ENCODE measurements around the gene PRKAR1B. TPM values are rescaled to one million over a fixed set of nuclear protein-coding genes. Genes with fewer than 3 reads are reported as not detected.

PRKAR1B gene
- total RNA-seq: 10 to 100 TPM; 18.1 to 51.4 (median 33.1) TPM
- polyA plus RNA-seq: 10 to 100 TPM; 16.1 to 21.2 TPM
- total RNA-seq: 25.2 reads per million, percentile 56 among the genes with 10 or more reads in this experiment

DNA sequence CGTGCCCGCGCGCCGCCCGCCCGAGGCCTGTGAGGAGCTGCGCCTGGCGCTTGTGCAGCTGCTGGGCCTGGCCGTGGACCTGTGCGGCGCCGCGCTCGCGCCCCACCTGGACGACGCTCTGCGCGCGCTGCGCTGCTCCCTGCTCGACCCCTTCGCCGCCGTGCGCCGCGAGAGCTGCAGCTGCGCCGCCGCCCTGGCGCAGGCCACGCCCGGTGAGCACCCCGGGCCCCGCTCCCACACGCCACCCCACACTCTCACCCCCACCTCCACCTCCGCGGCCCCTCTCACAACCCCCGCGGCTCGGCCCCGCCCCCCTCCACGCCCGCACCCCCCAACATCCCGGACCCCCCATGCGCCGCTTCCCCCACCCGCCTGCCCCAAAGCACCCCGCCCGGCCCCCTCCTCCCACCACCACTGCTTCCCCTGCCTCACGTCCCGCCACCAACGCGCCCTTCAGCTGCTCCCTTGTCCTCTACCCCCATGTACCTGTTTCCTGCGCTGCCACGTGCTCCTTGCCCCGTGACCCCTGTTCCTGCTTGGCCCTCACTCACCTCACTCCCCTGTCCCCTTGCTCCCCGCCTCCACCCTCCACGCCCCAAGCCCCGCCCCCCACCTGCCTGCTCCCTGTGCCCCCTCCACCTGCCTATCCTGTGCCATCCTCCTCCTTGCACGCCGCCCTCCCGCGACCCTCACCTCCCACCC lies at the start of gene PRKAR1B:
Gene PRKAR1B (minus strand): TSS at position 178 of the 702 bp plus-strand sequence. CDS start 15,776 bp downstream, outside the sequence.
- H3K27me3 Mint-ChIP-seq: no peaks in the 10 kb centered on the region
- H3K36me3 Mint-ChIP-seq: peaks cover 5 to 34% (median 25%) of the 10 kb centered on the region in 5 donors
- peak in 3 of 9 donors; percentile 22 to 47 (median 25) for DNase-seq
- peak; percentile 54 for ATAC-seq
- peak within 1 kb of the TSS; percentile 73 for H3K27ac ChIP-seq (ENCODE audit: low read depth, low read length)
- ChIA-PET POLR2A (interaction anchor here (0.9 to 1.4 kb wide), 4 partner anchors 10 to 110 kb away, joined by 3 to 4 read pairs (median 3); no protein-coding TSS in a partner anchor), CTCF (no interaction called here)
- peaks cover 0 to 26% (median 0%) of the 10 kb centered on the region in 3 experiments for H3K36me3 ChIP-seq (ENCODE audit: control insufficient read depth in 2 of 3, insufficient read depth in 3 of 3, low read length in 3 of 3)
- H3K27me3 ChIP-seq (ENCODE audit: control insufficient read depth in 2 of 2, insufficient read depth in 2 of 2, low read length in 2 of 2): no peaks in the 10 kb centered on the region
- peaks cover 20 to 37% (median 22%) of the 10 kb centered on the region in 7 donors for H3K4me1 Mint-ChIP-seq
- intact Hi-C loops (cut with micrococcal nuclease): loop anchor here (2.0 to 5.0 kb wide), 8 partner anchors 90 to 580 kb away; partner anchors contain the start of genes GET4 (in 1 of the 2) and PDGFA (in 1 of the 2)
- H3K9me3 Mint-ChIP-seq: peaks cover 0 to 12% (median 0%) of the 10 kb centered on the region in 11 donors
- H3K4me1 ChIP-seq (ENCODE audit: control insufficient read depth in 2 of 2, insufficient read depth in 2 of 2, low read length in 2 of 2): peaks cover 14 to 15% of the 10 kb centered on the region in 2 donors
- H3K9me3 ChIP-seq (ENCODE audit: control insufficient read depth in 2 of 3, low read length in 3 of 3): no peaks in the 10 kb centered on the region
- peak within 1 kb of the TSS; percentile 57 to 89 (median 73) for H3K27ac Mint-ChIP-seq
- H3K4me3 ChIP-seq (ENCODE audit: low read length): peak within 1 kb of the TSS; percentile 81
- peak within 1 kb of the TSS; percentile 72 to 88 (median 84) for H3K4me3 Mint-ChIP-seq

DNA sequence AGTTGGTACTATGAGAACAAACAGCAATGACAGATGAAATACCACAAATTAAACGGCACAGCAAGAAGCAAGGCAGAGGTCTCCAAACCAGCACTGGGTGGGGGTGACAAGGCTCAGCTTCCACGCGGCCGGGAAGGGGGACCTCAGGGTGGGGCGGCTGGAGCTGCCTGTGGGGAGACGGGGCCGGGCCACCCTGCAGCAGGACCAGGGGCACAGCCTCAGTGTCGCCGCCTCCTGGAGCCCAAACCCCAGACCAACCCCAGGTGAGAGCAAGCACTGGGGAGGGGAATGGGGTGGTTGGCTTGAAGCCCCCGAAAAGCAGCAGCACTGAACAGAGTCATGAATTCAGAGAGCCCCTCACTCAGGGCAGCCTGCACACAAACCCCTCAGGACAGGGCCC lies 49.3 kb upstream of the PRKAR1B start:
- ChIA-PET CTCF (interaction anchor here (0.7 to 1.0 kb wide), 2 partner anchors 221 to 443 kb away, joined by 3 read pairs; no protein-coding TSS in a partner anchor), POLR2A (no interaction called here)
- Mint-ChIP-seq H3K27ac (no peak overlapping the region), H3K4me1 (no peaks in the 10 kb centered on the region), H3K4me3 (no peak overlapping the region), H3K9me3 (no peaks in the 10 kb centered on the region), H3K36me3 (peaks cover 0 to 28% (median 13%) of the 10 kb centered on the region in 5 donors), H3K27me3 (no peaks in the 10 kb centered on the region)
- H3K27me3 ChIP-seq (ENCODE audit: control insufficient read depth in 2 of 2, insufficient read depth in 2 of 2, low read length in 2 of 2): no peaks in the 10 kb centered on the region
- peaks cover 0 to 46% (median 5%) of the 10 kb centered on the region in 3 experiments for H3K36me3 ChIP-seq (ENCODE audit: control insufficient read depth in 2 of 3, insufficient read depth in 3 of 3, low read length in 3 of 3)
- H3K9me3 ChIP-seq (ENCODE audit: control insufficient read depth in 2 of 3, low read length in 3 of 3): no peaks in the 10 kb centered on the region
- no peak overlapping the region for H3K4me3 ChIP-seq (ENCODE audit: low read length)
- no peak for DNase-seq
- no peaks in the 10 kb centered on the region for H3K4me1 ChIP-seq (ENCODE audit: control insufficient read depth in 2 of 2, insufficient read depth in 2 of 2, low read length in 2 of 2)
- intact Hi-C loops (cut with micrococcal nuclease): no loop called here
- ATAC-seq: no peak
- H3K27ac ChIP-seq (ENCODE audit: low read depth, low read length): no peak overlapping the region

DNA sequence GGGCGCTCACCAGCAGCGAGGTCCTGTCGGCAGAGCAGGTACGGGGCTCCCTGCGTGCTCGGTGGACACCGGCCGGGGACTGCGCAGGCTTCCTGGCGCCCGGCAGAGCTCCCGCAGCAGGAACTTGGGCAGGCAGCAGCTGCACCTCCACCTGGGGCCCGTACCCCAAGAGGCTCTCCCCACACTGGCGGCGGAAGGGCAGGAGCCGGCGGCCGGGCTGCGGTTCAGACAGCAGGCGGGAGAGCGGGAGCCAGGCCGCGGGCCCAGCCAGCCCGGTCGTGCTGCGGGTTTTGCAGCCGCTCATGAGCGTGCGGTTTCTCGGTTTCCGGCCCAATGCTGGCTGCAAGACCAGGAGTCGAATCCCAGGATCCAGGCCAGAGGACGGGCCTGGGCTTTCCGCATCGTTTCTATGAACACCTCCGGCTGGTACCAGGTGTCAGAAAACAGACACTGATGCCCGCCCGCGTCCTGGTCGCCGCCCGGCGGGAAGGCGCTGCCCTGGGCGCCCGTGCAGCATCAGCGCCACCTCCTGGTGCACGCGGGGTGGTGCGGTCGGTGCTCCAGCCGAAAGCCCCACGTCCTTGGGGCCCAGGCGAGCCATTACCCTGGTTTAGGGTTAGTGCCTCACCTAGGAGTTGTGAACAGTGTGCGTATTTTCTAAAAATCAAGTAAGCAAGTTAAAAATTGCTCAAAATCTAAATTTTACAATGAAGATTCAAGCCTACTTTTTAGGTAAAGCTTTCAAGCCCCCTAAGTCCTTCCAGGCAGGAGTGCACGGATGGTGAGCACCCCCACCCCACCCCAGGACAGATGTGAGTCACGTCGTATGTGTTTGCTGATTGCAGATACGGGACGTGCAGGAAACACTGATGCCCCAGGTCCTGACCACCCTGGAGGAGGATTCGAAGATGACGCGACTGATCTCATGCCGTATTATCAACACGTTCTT lies 47.4 kb upstream of the PRKAR1B start:
- H3K4me3 ChIP-seq (ENCODE audit: low read length): no peak overlapping the region
- no peaks in the 10 kb centered on the region for H3K9me3 Mint-ChIP-seq
- ATAC-seq: peak; percentile 84
- H3K36me3 Mint-ChIP-seq: peaks cover 0 to 13% (median 9%) of the 10 kb centered on the region in 5 donors
- no peak overlapping the region for H3K4me3 Mint-ChIP-seq
- no peak overlapping the region for H3K27ac ChIP-seq (ENCODE audit: low read depth, low read length)
- no peaks in the 10 kb centered on the region for H3K27me3 ChIP-seq (ENCODE audit: control insufficient read depth in 2 of 2, insufficient read depth in 2 of 2, low read length in 2 of 2)
- H3K4me1 Mint-ChIP-seq: no peaks in the 10 kb centered on the region
- H3K27me3 Mint-ChIP-seq: no peaks in the 10 kb centered on the region
- H3K9me3 ChIP-seq (ENCODE audit: control insufficient read depth in 2 of 3, low read length in 3 of 3): no peaks in the 10 kb centered on the region
- no peak overlapping the region for H3K27ac Mint-ChIP-seq
- DNase-seq: peak; percentile 38 to 79 (median 62)
- ChIA-PET CTCF (interaction anchor here (0.8 kb wide), 1 partner anchor 442 kb away, joined by 4 read pairs; no protein-coding TSS in a partner anchor), POLR2A (no interaction called here)
- peaks cover 0 to 45% (median 5%) of the 10 kb centered on the region in 3 experiments for H3K36me3 ChIP-seq (ENCODE audit: control insufficient read depth in 2 of 3, insufficient read depth in 3 of 3, low read length in 3 of 3)
- intact Hi-C loops (cut with micrococcal nuclease): loop anchor here (1.0 to 5.0 kb wide), 3 partner anchors 178 to 452 kb away; partner anchors contain the start of gene ADAP1 (in 1 of the 2)
- H3K4me1 ChIP-seq (ENCODE audit: control insufficient read depth in 2 of 2, insufficient read depth in 2 of 2, low read length in 2 of 2): no peaks in the 10 kb centered on the region

DNA sequence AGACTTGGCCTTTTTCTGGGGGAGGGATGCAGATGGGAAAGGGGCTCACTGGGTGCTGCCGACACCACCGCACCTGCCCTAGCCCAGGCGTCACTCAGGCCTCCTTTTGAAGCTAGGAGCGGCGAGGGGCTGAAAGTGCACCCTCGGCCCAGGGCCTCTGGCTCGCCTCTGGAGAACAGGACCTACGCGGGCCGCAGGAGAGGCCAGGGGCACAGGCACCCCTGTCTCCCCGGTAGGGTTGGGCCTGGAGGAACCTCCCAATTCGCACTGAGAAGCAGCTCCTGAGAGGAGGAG lies 46.5 kb upstream of the PRKAR1B start:
- no peak for ATAC-seq
- Mint-ChIP-seq H3K27ac (no peak overlapping the region), H3K27me3 (no peaks in the 10 kb centered on the region)

DNA sequence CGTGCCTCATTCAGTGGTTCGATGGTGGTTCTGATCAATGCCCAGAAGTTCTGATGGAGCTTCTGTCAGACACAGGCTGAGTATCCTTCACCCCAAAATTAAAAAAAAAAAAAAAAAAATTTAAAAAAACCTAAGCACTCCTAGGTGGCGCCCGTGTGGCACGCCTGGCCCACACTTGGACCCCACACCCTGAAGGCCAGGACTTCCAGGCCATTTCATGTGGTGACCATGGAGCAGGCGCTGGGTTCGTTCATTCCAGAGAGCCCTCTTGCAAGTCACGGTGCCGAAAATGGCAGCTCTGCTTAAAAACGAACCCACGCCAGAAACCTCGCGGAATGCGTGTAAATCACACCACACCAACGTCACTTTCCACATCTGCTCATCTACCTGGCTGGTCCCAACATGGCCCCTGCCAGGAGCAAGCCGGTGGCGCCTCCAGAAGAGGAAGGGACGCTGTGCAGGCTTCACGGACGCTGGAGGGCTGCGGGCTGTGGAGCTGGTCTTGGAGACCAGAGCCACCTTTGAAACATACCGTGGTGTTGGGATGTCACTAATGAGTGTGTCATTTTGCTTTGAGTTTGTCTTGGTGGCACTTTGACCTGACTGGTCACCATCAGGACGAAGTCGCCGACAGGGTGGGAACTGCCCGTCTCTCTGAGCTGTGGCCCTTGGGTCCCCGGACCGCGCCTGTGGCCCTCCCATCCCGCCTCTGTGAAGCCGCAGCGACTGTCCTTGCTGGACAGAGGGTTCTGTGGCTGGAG lies 46.0 kb upstream of the PRKAR1B start:
- Histone ChIP-seq H3K36me3 (ENCODE audit: control insufficient read depth in 2 of 3, insufficient read depth in 3 of 3, low read length in 3 of 3) (peaks cover 0 to 39% (median 5%) of the 10 kb centered on the region in 3 experiments), H3K9me3 (ENCODE audit: control insufficient read depth in 2 of 3, low read length in 3 of 3) (no peaks in the 10 kb centered on the region), H3K27me3 (ENCODE audit: control insufficient read depth in 2 of 2, insufficient read depth in 2 of 2, low read length in 2 of 2) (no peaks in the 10 kb centered on the region), H3K4me1 (ENCODE audit: control insufficient read depth in 2 of 2, insufficient read depth in 2 of 2, low read length in 2 of 2) (no peaks in the 10 kb centered on the region), H3K27ac (ENCODE audit: low read depth, low read length) (no peak overlapping the region), H3K4me3 (ENCODE audit: low read length) (no peak overlapping the region)
- Mint-ChIP-seq H3K4me1 (no peaks in the 10 kb centered on the region), H3K36me3 (peaks cover 0 to 14% (median 9%) of the 10 kb centered on the region in 5 donors), H3K4me3 (no peak overlapping the region), H3K27ac (no peak overlapping the region), H3K9me3 (no peaks in the 10 kb centered on the region), H3K27me3 (no peaks in the 10 kb centered on the region)
- DNase-seq (no peak), ATAC-seq (no peak)
- intact Hi-C loops (cut with micrococcal nuclease): loop anchor here in 1 of 2 donors (5.0 kb wide), 1 partner anchor 179 kb away; the partner anchor contains the start of gene ADAP1
- ChIA-PET CTCF (interaction anchor here (0.6 to 2.1 kb wide), 7 partner anchors 32 to 441 kb away, joined by 3 to 8 read pairs (median 3); no protein-coding TSS in a partner anchor), POLR2A (no interaction called here)

More for the DNA sequence above, 46.5 kb upstream of the PRKAR1B start:
- Mint-ChIP-seq H3K36me3 (peaks cover 0 to 13% (median 9%) of the 10 kb centered on the region in 5 donors), H3K4me3 (no peak overlapping the region), H3K9me3 (no peaks in the 10 kb centered on the region), H3K4me1 (no peaks in the 10 kb centered on the region)
- Histone ChIP-seq H3K27me3 (ENCODE audit: control insufficient read depth in 2 of 2, insufficient read depth in 2 of 2, low read length in 2 of 2) (no peaks in the 10 kb centered on the region), H3K4me1 (ENCODE audit: control insufficient read depth in 2 of 2, insufficient read depth in 2 of 2, low read length in 2 of 2) (no peaks in the 10 kb centered on the region), H3K27ac (ENCODE audit: low read depth, low read length) (no peak overlapping the region), H3K9me3 (ENCODE audit: control insufficient read depth in 2 of 3, low read length in 3 of 3) (no peaks in the 10 kb centered on the region), H3K36me3 (ENCODE audit: control insufficient read depth in 2 of 3, insufficient read depth in 3 of 3, low read length in 3 of 3) (peaks cover 0 to 41% (median 5%) of the 10 kb centered on the region in 3 experiments), H3K4me3 (ENCODE audit: low read length) (no peak overlapping the region)
- POLR2A ChIA-PET: no interaction called here
- intact Hi-C loops (cut with micrococcal nuclease): loop anchor here in 1 of 2 donors (5.0 kb wide), 1 partner anchor 179 kb away; the partner anchor contains the start of gene ADAP1
- DNase-seq: no peak
- CTCF ChIA-PET: interaction anchor here (0.8 to 0.9 kb wide), 2 partner anchors 33 to 441 kb away, joined by 3 to 4 read pairs; no protein-coding TSS in a partner anchor

Data from naive thymus-derived CD4-positive, alpha-beta T cell (primary cell).